ENCODE data around the gene HYAL2. TPM values are rescaled to one million over a fixed set of nuclear protein-coding genes. Genes with fewer than 3 reads are reported as not detected.
A peak's percentile ranks its signal among the peaks of the same experiment; 100 is the strongest.

The HYAL2 gene
- total and polyA plus RNA-seq, 9 of the 15 experiments (the other 6 are each of a cell fraction or from before 2014, with no cell fraction given) = 0.36 to 22.7 (median 11.4) TPM; not detected in 1

DNA sequence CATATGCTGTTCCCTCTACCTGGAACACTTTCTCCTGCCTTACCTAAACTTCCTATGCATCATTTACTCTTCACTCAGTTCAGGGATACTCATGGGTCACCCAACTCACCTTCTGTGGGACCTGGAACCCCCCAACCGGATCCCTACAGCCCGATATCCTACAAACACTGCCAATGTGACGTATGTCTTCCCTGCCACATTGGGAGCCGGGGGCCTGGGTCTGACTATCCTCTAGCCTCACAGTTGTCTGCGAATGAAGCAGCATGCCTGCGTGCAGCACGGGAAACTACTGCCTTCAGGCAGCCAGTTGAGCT is 27.6 kb upstream of the HYAL2 start (continued):
- TF ChIP-seq CHD7 (IDR thresholded peaks at IDR 0.05; ENCODE audit: low read depth, low read length) (no peak), ETS2 (tag; IDR thresholded peaks at IDR 0.05; ENCODE audit: borderline replicate concordance, poor library complexity, severe bottlenecking) (no peak), MEF2A (IDR thresholded peaks at IDR 0.05; ENCODE audit: control insufficient read depth, low read depth, low read length) (0 out of 2 replicates have a peak, but pooled peaks have one; percentile 40)
